ENCODE data around the gene JAK1. TPM values are rescaled to one million over a fixed set of nuclear protein-coding genes. Genes with fewer than 3 reads are reported as not detected.
"Not testable (repeated sequence)": the region's sequence is repeated elsewhere in the genome, so short reads cannot be mapped to it uniquely, and the experiment has no call there.

JAK1 gene
- total and polyA plus RNA-seq, 2 donors (not counting 3 experiments of a cell fraction or from before 2014, with no cell fraction given): 68.8 to 177 TPM

- CTCF ChIA-PET: interaction anchor here (1.0 kb wide), 1 partner anchor 77 kb away, joined by 3 read pairs; no protein-coding TSS in a partner anchor
- H3K4me1 ChIP-seq (ENCODE audit: control insufficient read depth, extremely low read depth, insufficient read depth, low read length): not testable (repeated sequence)
Measured at GRCh38 chr1:64820572-64820971, 145.8 kb downstream of the JAK1 start.

GRCh38 chr1:64817364-64817763, 149.0 kb downstream of the JAK1 start:
- H3K9me3 ChIP-seq (replicated peaks; ENCODE audit: control insufficient read depth, insufficient read depth, low read length); H3K9ac ChIP-seq (replicated peaks; ENCODE audit: extremely low read depth, insufficient read depth, low read length); DNase-seq (ENCODE audit: low read depth, low spot score); intact Hi-C loops (cut with micrococcal nuclease); H3K27ac ChIP-seq (ENCODE audit: insufficient read depth, low read depth, low read length); H3K4me3 ChIP-seq (replicated peaks in 1 of 3; ENCODE audit: insufficient read depth in 1 of 3, low read depth in 1 of 3, low read length in 3 of 3); H4K20me1 ChIP-seq (replicated peaks; ENCODE audit: control insufficient read depth, extremely low read depth, insufficient read depth, low read length); POLR2A ChIA-PET; H3K79me2 ChIP-seq (ENCODE audit: control insufficient read depth, insufficient read depth, low read length); H3K4me2 ChIP-seq (ENCODE audit: insufficient read depth, low read length); H3K36me3 ChIP-seq (ENCODE audit: control insufficient read depth in 2 of 2, extremely low read depth in 1 of 2, insufficient read depth in 2 of 2, low read length in 2 of 2); H3K27me3 ChIP-seq (ENCODE audit: control insufficient read depth in 2 of 2, insufficient read depth in 2 of 2, low read length in 2 of 2); BruUV-seq (replicated peaks); H3K4me1 ChIP-seq (ENCODE audit: control insufficient read depth, extremely low read depth, insufficient read depth, low read length); H2AFZ ChIP-seq (ENCODE audit: low read depth, low read length); FAIRE-seq; CTCF ChIA-PET; dilution Hi-C loops (cut with MboI; ENCODE audit: extremely low pct_ligation_motif_present, low sequenced_read_pairs); H3K9me1 ChIP-seq (replicated peaks; ENCODE audit: control insufficient read depth, extremely low read depth, insufficient read depth, low read length): not testable (repeated sequence)

More at GRCh38 chr1:64820572-64820971, 145.8 kb downstream of the JAK1 start:
- intact Hi-C loops (cut with micrococcal nuclease): loop anchor here (10.0 kb wide), 1 partner anchor 436 kb away; no protein-coding TSS in a partner anchor
- H3K79me2 ChIP-seq (ENCODE audit: control insufficient read depth, insufficient read depth, low read length); H2AFZ ChIP-seq (ENCODE audit: low read depth, low read length); H3K9me1 ChIP-seq (replicated peaks; ENCODE audit: control insufficient read depth, extremely low read depth, insufficient read depth, low read length); H3K4me2 ChIP-seq (ENCODE audit: insufficient read depth, low read length); DNase-seq (ENCODE audit: low read depth, low spot score); dilution Hi-C loops (cut with MboI; ENCODE audit: extremely low pct_ligation_motif_present, low sequenced_read_pairs); BruUV-seq (replicated peaks); H3K4me3 ChIP-seq (replicated peaks in 1 of 3; ENCODE audit: insufficient read depth in 1 of 3, low read depth in 1 of 3, low read length in 3 of 3); H3K9ac ChIP-seq (replicated peaks; ENCODE audit: extremely low read depth, insufficient read depth, low read length); H3K36me3 ChIP-seq (ENCODE audit: control insufficient read depth in 2 of 2, extremely low read depth in 1 of 2, insufficient read depth in 2 of 2, low read length in 2 of 2); H3K27ac ChIP-seq (ENCODE audit: insufficient read depth, low read depth, low read length); H4K20me1 ChIP-seq (replicated peaks; ENCODE audit: control insufficient read depth, extremely low read depth, insufficient read depth, low read length); POLR2A ChIA-PET; H3K27me3 ChIP-seq (ENCODE audit: control insufficient read depth in 2 of 2, insufficient read depth in 2 of 2, low read length in 2 of 2); FAIRE-seq; H3K9me3 ChIP-seq (replicated peaks; ENCODE audit: control insufficient read depth, insufficient read depth, low read length): not testable (repeated sequence)

- CTCF ChIA-PET: no interaction called here
- no peaks in the 10 kb centered on the region for H3K36me3 ChIP-seq (ENCODE audit: control insufficient read depth in 2 of 2, extremely low read depth in 1 of 2, insufficient read depth in 2 of 2, low read length in 2 of 2)
- dilution Hi-C loops (cut with MboI; ENCODE audit: extremely low pct_ligation_motif_present, low sequenced_read_pairs) (no loop called here), intact Hi-C loops (cut with micrococcal nuclease) (no loop called here)
- H3K9me3 ChIP-seq (replicated peaks; ENCODE audit: control insufficient read depth, insufficient read depth, low read length): no peaks in the 10 kb centered on the region
- no peak overlapping the region for H3K4me2 ChIP-seq (ENCODE audit: insufficient read depth, low read length)
- H3K27ac ChIP-seq (ENCODE audit: insufficient read depth, low read depth, low read length): no peak overlapping the region
- no peak overlapping the region for H3K9ac ChIP-seq (replicated peaks; ENCODE audit: extremely low read depth, insufficient read depth, low read length)
- TF ChIP-seq EZH2 (IDR thresholded peaks at IDR 0.05; ENCODE audit: borderline replicate concordance, low read depth, low read length, severe bottlenecking) (no peak), FOS (IDR thresholded peaks at IDR 0.05; ENCODE audit: borderline replicate concordance, insufficient read depth, low read length) (no peak), MYC (IDR thresholded peaks at IDR 0.05; ENCODE audit: low read depth, low read length) (no peak), POLR2A (IDR thresholded peaks at IDR 0.05; ENCODE audit: low read depth, low read length) (no peak), JUN (IDR thresholded peaks at IDR 0.05; ENCODE audit: borderline replicate concordance, insufficient read depth, insufficient read length, low read depth) (no peak)
- POLR2A ChIA-PET: no interaction called here
- H2AFZ ChIP-seq (ENCODE audit: low read depth, low read length): no peak overlapping the region
- no peaks in the 10 kb centered on the region for H3K9me1 ChIP-seq (replicated peaks; ENCODE audit: control insufficient read depth, extremely low read depth, insufficient read depth, low read length)
- BruUV-seq (replicated peaks): no TSS peak
- no peaks in the 10 kb centered on the region for H3K27me3 ChIP-seq (ENCODE audit: control insufficient read depth in 2 of 2, insufficient read depth in 2 of 2, low read length in 2 of 2)
- no peak overlapping the region for H3K4me3 ChIP-seq (replicated peaks in 1 of 3; ENCODE audit: insufficient read depth in 1 of 3, low read depth in 1 of 3, low read length in 3 of 3)
- H3K79me2 ChIP-seq (ENCODE audit: control insufficient read depth, insufficient read depth, low read length): no peaks in the 10 kb centered on the region
- no peak for DNase-seq (ENCODE audit: low read depth, low spot score)
- FAIRE-seq: no peak
- H3K4me1 ChIP-seq (ENCODE audit: control insufficient read depth, extremely low read depth, insufficient read depth, low read length): no peaks in the 10 kb centered on the region
- H4K20me1 ChIP-seq (replicated peaks; ENCODE audit: control insufficient read depth, extremely low read depth, insufficient read depth, low read length): no peaks in the 10 kb centered on the region
Measured at GRCh38 chr1:64814427-64814826, 151.9 kb downstream of the JAK1 start.

All from endothelial cell of umbilical vein (primary cell).